ENCODE data around the gene TIGD1. TPM values are rescaled to one million over a fixed set of nuclear protein-coding genes. Genes with fewer than 3 reads are reported as not detected.

Gene TIGD1
- total RNA-seq, 1 donor from 2014 or later = 4.5 TPM

GRCh38 chr2:232513353-232513752 lies 37.0 kb downstream of the TIGD1 start:
- no peak for ATAC-seq
- intact Hi-C loops (cut with DNase I) = no loop called here

GRCh38 chr2:232512602-232513001 lies 37.8 kb downstream of the TIGD1 start:
- DNase-seq (ENCODE audit: low spot score) = no peak
- no peak for ATAC-seq
- intact Hi-C loops (cut with DNase I) = no loop called here

More at GRCh38 chr2:232513353-232513752, 37.0 kb downstream of the TIGD1 start:
- no peak for DNase-seq (ENCODE audit: low spot score)

- intact Hi-C loops (cut with DNase I) = no loop called here
Measured at GRCh38 chr2:232511336-232511890, 38.9 kb downstream of the TIGD1 start.

DNA sequence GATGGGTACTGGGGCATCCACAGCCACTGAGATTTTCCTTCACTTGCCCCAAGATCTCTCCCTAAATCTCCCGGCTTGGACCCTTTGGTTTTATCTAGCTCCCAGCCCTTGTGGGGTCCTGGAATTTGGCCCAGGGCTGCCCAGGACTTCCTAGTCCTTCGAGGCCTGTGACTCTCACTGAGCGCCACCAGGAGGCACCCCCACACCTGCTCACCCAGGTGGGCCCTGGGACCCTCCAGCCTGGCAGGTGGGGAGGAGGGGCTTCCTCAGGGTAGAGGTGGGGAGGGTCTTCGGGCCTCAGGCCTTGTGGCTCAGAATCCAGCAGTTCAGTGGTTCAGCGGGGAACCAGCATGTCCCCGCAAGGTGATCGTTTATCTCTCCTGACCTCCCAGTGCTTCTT lies 42.1 kb downstream of the TIGD1 start:
- ATAC-seq (no peak), DNase-seq (ENCODE audit: low spot score) (no peak)
- intact Hi-C loops (cut with DNase I) = no loop called here

More at GRCh38 chr2:232511336-232511890, 38.9 kb downstream of the TIGD1 start:
- no peak for ATAC-seq
- DNase-seq (ENCODE audit: low spot score) = no peak

DNA sequence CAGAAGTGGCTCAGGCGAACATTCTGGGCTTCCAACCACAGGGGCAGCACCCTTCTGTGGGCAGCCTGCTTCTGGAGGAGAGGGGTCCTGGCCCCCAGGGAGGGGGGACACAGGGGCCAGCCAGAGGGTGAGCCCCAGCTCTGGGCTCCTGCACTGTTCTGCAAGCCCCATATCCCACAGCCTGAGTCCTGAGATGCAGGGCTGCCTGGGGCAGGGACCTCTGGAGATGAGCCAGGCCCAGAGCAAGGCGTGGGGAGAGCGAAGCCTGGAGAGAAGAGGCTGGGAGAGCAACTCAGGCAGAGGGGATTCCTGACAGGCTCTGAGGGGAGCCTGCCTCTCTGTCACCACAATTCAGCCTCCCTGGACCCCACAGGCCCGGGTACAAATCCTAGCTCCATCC lies 43.6 kb downstream of the TIGD1 start:
- intact Hi-C loops (cut with DNase I) = no loop called here
- DNase-seq (ENCODE audit: low spot score) (no peak), ATAC-seq (no peak)

GRCh38 chr2:232505856-232506255 lies 44.5 kb downstream of the TIGD1 start:
- intact Hi-C loops (cut with DNase I) = no loop called here
- ATAC-seq (no peak), DNase-seq (ENCODE audit: low spot score) (no peak)

DNA sequence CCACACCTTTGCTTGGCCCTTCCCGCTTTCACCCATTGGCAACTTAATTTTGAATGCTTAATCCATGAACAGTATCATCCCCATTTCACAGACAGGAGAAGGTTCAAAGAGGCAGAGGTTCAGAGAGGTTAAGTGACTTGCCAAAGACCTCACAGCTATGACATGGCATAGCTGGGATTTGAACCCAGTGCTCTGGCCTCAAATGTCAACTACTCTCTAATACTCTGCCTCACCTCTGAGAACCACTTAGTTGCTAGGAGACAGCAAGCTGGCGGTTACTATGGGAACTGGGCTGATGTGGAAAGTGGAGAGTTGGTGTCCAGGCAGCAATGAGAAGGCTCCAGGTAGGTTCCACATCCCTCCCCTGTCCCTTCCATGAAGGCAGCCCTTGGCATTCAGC lies 45.9 kb downstream of the TIGD1 start:
- DNase-seq (ENCODE audit: low spot score) (no peak), ATAC-seq (no peak)
- intact Hi-C loops (cut with DNase I) = no loop called here

- DNase-seq (ENCODE audit: low spot score) (no peak), ATAC-seq (no peak)
- intact Hi-C loops (cut with DNase I) = no loop called here
Measured at GRCh38 chr2:232503809-232504323, 46.5 kb downstream of the TIGD1 start.

DNA sequence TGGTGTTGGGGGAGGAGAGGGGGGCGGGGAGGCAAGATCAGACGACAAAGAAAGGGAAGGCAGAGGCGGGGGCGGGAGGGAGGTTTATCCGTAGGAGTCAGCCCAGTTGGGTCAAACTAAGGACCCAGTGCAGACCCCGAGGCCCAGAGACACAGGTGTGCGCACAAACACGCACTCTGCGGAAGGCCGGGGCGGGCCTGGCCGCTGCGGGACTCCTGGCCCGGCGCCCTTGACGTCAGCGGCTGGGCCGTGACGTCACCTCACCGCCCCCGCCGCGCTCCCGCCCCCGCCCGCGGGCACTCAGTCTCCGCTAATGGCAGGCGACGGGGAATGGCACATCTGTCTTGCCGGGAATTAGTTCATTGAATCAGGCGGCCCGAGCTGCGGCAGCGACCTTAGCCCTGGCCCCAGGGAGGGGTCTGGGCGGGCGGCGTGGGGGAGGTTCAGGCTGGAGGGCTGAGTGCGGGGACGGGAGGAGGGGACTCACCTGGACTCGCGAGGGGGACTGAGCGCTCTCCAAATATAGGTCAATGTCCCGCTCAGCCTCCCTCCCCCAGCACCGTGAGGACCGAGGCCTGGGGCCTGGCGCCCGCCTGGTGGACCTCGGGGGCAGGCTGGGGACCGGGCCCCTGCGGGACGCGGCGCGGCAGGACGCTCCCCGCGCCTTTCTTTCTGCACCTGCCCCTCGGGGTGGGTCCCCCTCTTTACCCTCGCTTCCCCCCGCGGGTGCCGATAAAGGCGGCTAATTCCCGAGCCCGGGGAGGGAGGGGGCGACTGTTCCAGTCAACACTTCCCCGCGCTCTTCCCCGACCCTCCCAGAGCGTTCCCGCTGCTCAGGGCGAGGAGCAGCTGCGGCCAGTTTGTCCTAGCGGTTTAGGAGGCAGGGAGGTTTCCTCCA lies 47.2 kb downstream of the TIGD1 start:
- DNase-seq (ENCODE audit: low spot score) (no peak), ATAC-seq (peak; percentile 50)
- intact Hi-C loops (cut with DNase I) = no loop called here

DNA sequence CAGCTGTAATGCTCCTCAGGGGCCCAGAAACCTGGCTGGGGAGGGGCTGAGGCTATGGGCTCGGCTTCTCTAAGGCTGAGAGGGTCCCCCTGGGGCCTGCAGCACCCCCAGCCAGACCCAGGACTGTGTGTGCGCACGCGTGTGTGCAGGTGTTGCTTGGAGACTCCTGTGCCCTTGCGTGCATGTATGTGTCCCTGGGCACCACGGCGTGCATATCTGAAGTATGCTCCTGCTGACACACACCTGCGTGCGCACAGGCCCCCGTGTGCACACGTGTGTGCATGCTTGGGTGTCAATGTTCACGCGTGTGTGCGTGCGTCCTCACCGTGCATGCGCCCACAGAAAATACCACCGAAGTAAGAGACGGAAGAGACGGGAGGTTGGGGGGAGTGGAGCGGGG lies 47.8 kb downstream of the TIGD1 start:
- intact Hi-C loops (cut with DNase I) = no loop called here
- ATAC-seq = no peak
- no peak for DNase-seq (ENCODE audit: low spot score)

GRCh38 chr2:232501794-232502390 lies 48.5 kb downstream of the TIGD1 start:
- no peak for ATAC-seq
- no peak for DNase-seq (ENCODE audit: low spot score)
- intact Hi-C loops (cut with DNase I) = no loop called here

DNA sequence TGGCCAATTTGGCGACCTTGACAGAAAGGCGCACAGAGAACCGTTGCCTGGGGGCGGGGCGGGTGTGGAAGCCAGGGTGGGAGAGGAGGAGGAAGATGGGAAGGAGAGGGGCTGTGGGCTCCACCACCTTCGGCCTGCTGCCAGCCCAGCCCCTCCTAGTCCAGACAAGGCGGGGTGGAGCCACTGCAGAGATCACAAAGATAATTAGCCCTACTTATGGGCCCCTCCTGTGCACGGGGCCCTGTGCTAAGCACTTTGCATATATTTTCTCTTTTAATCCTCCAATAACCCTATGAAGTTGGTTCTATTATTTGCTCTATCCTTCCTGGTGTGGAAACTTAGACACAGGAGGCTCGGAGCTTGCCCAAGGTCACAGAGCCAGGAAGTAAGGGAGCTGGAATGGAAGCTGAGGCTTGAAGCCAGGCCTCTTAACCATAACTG lies 49.0 kb downstream of the TIGD1 start:
- no peak for DNase-seq (ENCODE audit: low spot score)
- intact Hi-C loops (cut with DNase I) = no loop called here
- ATAC-seq = no peak

- ATAC-seq (no peak), DNase-seq (ENCODE audit: low spot score) (no peak)
- intact Hi-C loops (cut with DNase I) = no loop called here
Measured at GRCh38 chr2:232498452-232498851, 51.9 kb downstream of the TIGD1 start.

Other genes starting within 250 kb of the TIGD1 start
- not detected for gene ALPP, start 171.8 kb downstream of the TIGD1 start, total RNA-seq
- not detected for gene ALPG, start 143.7 kb downstream of the TIGD1 start, total RNA-seq
- not detected for gene ALPI, start 94.4 kb downstream of the TIGD1 start, total RNA-seq
- 0.18 TPM for gene ECEL1, start 62.7 kb downstream of the TIGD1 start, total RNA-seq
- not detected for gene PRSS56, start 30.2 kb downstream of the TIGD1 start, total RNA-seq
- not detected for gene CHRND, start 24.4 kb downstream of the TIGD1 start, total RNA-seq
- not detected for gene CHRNG, start 10.9 kb downstream of the TIGD1 start, total RNA-seq
- gene EIF4E2, start 132 bp upstream of the TIGD1 start, total RNA-seq = 41.0 TPM
- 41.9 TPM for gene EFHD1, start 83.0 kb upstream of the TIGD1 start, total RNA-seq
- 97.1 TPM for gene GIGYF2, start 146.8 kb upstream of the TIGD1 start, total RNA-seq
- gene KCNJ13, start 226.0 kb upstream of the TIGD1 start, total RNA-seq = not detected